ENCODE results near the gene ENPP1. TPM values are rescaled to one million over a fixed set of nuclear protein-coding genes. Genes with fewer than 3 reads are reported as not detected.

The ENPP1 gene
- total and polyA plus RNA-seq, 2 donors (not counting 3 experiments of a cell fraction or from before 2014, with no cell fraction given) = 0.36 to 1.4 TPM

DNA sequence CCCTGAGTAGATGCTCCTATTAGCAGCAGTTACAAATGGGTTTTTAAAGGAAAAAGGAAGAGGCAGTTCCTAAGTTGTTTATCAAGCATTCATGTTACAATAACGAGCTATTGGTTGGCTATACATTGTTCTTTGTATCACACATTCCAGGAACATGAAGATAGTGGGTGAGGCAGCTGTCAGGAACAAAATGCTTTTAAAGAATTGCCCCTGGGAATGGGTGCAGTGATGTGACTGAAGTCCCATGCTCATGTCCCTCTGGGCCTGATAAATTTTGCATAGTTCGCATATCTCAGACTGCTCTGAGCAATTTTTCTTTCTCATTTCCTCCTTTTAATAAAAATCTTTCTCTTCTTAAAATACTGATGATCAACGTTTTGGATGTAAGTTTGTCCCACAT is 3.7 kb downstream of the ENPP1 start:
- H3K27ac ChIP-seq (ENCODE audit: insufficient read depth, low read depth, low read length) = no peak overlapping the region
- CTCF ChIA-PET = interaction anchor here (1.4 kb wide), 1 partner anchor 98 kb away, joined by 3 read pairs; no protein-coding TSS in a partner anchor
- H3K79me2 ChIP-seq (ENCODE audit: control insufficient read depth, insufficient read depth, low read length) = no peaks in the 10 kb centered on the region
- peaks cover 9% of the 10 kb centered on the region for H3K4me1 ChIP-seq (ENCODE audit: control insufficient read depth, extremely low read depth, insufficient read depth, low read length)
- no peak overlapping the region for H3K4me3 ChIP-seq (replicated peaks in 1 of 3; ENCODE audit: insufficient read depth in 1 of 3, low read depth in 1 of 3, low read length in 3 of 3)
- POLR2A ChIA-PET = no interaction called here
- BruUV-seq (replicated peaks) = no TSS peak
- no peaks in the 10 kb centered on the region for H3K9me3 ChIP-seq (replicated peaks; ENCODE audit: control insufficient read depth, insufficient read depth, low read length)
- peaks cover 4 to 5% of the 10 kb centered on the region in 2 experiments for H3K27me3 ChIP-seq (ENCODE audit: control insufficient read depth in 2 of 2, insufficient read depth in 2 of 2, low read length in 2 of 2)
- H4K20me1 ChIP-seq (replicated peaks; ENCODE audit: control insufficient read depth, extremely low read depth, insufficient read depth, low read length) = no peaks in the 10 kb centered on the region
- no peaks in the 10 kb centered on the region for H3K36me3 ChIP-seq (ENCODE audit: control insufficient read depth in 2 of 2, extremely low read depth in 1 of 2, insufficient read depth in 2 of 2, low read length in 2 of 2)
- DNase-seq (ENCODE audit: low read depth, low spot score) (no peak), FAIRE-seq (no peak)
- dilution Hi-C loops (cut with MboI; ENCODE audit: extremely low pct_ligation_motif_present, low sequenced_read_pairs) (no loop called here), intact Hi-C loops (cut with micrococcal nuclease) (no loop called here)
- H3K9ac ChIP-seq (replicated peaks; ENCODE audit: extremely low read depth, insufficient read depth, low read length) = no peak overlapping the region
- no peak overlapping the region for H2AFZ ChIP-seq (ENCODE audit: low read depth, low read length)
- H3K4me2 ChIP-seq (ENCODE audit: insufficient read depth, low read length) = no peak overlapping the region
- no peaks in the 10 kb centered on the region for H3K9me1 ChIP-seq (replicated peaks; ENCODE audit: control insufficient read depth, extremely low read depth, insufficient read depth, low read length)
- TF ChIP-seq, protein P1, sequence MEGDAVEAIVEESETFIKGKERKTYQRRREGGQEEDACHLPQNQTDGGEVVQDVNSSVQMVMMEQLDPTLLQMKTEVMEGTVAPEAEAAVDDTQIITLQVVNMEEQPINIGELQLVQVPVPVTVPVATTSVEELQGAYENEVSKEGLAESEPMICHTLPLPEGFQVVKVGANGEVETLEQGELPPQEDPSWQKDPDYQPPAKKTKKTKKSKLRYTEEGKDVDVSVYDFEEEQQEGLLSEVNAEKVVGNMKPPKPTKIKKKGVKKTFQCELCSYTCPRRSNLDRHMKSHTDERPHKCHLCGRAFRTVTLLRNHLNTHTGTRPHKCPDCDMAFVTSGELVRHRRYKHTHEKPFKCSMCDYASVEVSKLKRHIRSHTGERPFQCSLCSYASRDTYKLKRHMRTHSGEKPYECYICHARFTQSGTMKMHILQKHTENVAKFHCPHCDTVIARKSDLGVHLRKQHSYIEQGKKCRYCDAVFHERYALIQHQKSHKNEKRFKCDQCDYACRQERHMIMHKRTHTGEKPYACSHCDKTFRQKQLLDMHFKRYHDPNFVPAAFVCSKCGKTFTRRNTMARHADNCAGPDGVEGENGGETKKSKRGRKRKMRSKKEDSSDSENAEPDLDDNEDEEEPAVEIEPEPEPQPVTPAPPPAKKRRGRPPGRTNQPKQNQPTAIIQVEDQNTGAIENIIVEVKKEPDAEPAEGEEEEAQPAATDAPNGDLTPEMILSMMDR (IDR thresholded peaks at IDR 0.05; ENCODE audit: extremely low read depth in 1 of 2, insufficient read depth in 1 of 2, low read depth in 1 of 2, low read length in 2 of 2) = no peak
- TF ChIP-seq JUN (IDR thresholded peaks at IDR 0.05; ENCODE audit: borderline replicate concordance, insufficient read depth, insufficient read length, low read depth) (no peak), EZH2 (IDR thresholded peaks at IDR 0.05; ENCODE audit: borderline replicate concordance, low read depth, low read length, severe bottlenecking) (no peak), POLR2AphosphoS5 (IDR thresholded peaks at IDR 0.05; ENCODE audit: insufficient read depth, low read depth, low read length) (no peak), MYC (IDR thresholded peaks at IDR 0.05; ENCODE audit: low read depth, low read length) (no peak), POLR2A (IDR thresholded peaks at IDR 0.05; ENCODE audit: low read depth, low read length) (no peak), GATA2 (IDR thresholded peaks at IDR 0.05; ENCODE audit: insufficient read depth, insufficient read length, low read depth, low read length) (no peak), FOS (IDR thresholded peaks at IDR 0.05; ENCODE audit: borderline replicate concordance, insufficient read depth, low read length) (no peak), MAX (IDR thresholded peaks at IDR 0.05; ENCODE audit: insufficient read depth, insufficient read length) (no peak)
